ENCODE results near the gene KISS1. TPM values are rescaled to one million over a fixed set of nuclear protein-coding genes. Genes with fewer than 3 reads are reported as not detected.

KISS1 gene
- total RNA-seq, 2 experiments from 2014 or later: not detected

- H3K9me3 Mint-ChIP-seq: no peaks in the 10 kb centered on the region
- DNase-seq: no peak
- H3K27ac Mint-ChIP-seq: no peak overlapping the region
- H3K27me3 Mint-ChIP-seq: peaks cover 5% of the 10 kb centered on the region
- no peak overlapping the region for H3K4me3 Mint-ChIP-seq
- H3K4me1 Mint-ChIP-seq: peaks cover 3% of the 10 kb centered on the region
- no peaks in the 10 kb centered on the region for H3K36me3 Mint-ChIP-seq
Observed at GRCh38 chr1:204146965-204147364, 49.3 kb downstream of the KISS1 start.

GRCh38 chr1:204146309-204146708 lies 50.0 kb downstream of the KISS1 start:
- DNase-seq: no peak
- Mint-ChIP-seq H3K27ac (no peak overlapping the region), H3K27me3 (peaks cover 5% of the 10 kb centered on the region), H3K36me3 (no peaks in the 10 kb centered on the region), H3K4me1 (peaks cover 3% of the 10 kb centered on the region), H3K4me3 (no peak overlapping the region), H3K9me3 (no peaks in the 10 kb centered on the region)

DNA sequence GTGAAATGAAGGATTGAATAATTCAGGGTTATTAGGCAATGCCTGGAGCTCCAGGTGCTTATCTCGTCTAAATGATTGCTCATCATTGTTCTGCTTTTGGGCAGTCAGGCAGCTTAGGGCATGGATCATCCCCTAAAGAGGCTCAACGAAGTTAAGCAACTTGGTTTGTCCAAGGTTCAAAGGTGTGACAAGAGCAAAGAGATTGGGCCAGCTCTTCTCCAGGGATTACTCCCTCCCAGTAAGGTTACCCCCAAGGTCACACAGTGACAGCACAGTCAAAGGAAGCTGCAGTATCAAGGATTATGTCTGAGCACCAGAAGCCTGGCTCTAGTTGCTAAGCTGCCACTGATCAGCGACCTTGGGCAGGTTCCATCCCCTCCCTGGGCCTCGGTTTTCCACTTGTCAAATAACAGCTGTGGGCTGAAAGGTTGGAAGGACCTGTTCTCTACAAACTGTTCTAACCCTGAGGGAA lies 51.2 kb downstream of the KISS1 start:
- Mint-ChIP-seq H3K27me3 (peaks cover under 1% of the 10 kb centered on the region), H3K9me3 (no peaks in the 10 kb centered on the region), H3K4me3 (no peak overlapping the region), H3K36me3 (no peaks in the 10 kb centered on the region), H3K27ac (no peak overlapping the region), H3K4me1 (peaks cover 3% of the 10 kb centered on the region)
- no peak for DNase-seq

DNA sequence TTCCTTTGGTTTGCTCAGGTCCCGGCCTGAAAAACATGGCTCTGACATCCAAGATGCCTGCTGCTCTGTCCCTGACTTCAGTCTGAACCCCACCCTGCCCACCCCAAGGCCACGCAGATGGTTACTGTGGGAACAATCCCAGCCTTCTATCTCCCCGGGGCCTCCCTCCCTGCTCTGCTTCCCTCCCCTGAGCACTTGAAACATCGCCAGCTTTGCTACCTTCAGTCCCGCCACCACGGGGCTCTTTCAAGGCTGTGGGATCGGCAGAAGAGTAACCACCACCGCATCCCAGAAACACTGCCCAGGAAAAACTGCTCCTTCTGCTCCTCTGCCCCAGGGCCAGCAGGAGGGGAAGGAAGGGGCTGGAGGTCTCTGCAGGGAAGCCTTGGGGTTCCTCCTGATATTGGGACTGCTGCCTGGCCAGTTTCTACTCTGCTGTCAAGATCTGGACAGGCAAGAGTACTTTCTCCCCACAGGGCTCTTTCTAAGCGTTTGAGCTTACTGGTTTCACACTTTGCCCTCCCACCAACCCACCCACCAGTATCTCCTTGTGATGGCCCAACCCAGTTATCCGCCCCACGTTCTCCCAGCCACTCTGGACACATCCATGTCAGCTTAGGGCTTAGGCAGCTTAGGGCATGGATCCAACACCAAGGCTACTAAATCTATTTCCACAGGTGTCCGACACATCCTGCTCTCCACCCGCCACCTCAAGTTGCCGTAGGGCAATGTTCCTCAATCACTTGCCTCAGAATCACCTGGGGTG lies 52.8 kb downstream of the KISS1 start:
- peaks cover 3% of the 10 kb centered on the region for H3K4me1 Mint-ChIP-seq
- H3K27me3 Mint-ChIP-seq: no peaks in the 10 kb centered on the region
- H3K27ac Mint-ChIP-seq: no peak overlapping the region
- no peaks in the 10 kb centered on the region for H3K9me3 Mint-ChIP-seq
- H3K4me3 Mint-ChIP-seq: no peak overlapping the region
- no peaks in the 10 kb centered on the region for H3K36me3 Mint-ChIP-seq
- DNase-seq: no peak

- no peak for DNase-seq
- H3K27ac Mint-ChIP-seq: no peak overlapping the region
- no peak overlapping the region for H3K4me3 Mint-ChIP-seq
- H3K36me3 Mint-ChIP-seq: no peaks in the 10 kb centered on the region
- no peaks in the 10 kb centered on the region for H3K9me3 Mint-ChIP-seq
- no peaks in the 10 kb centered on the region for H3K27me3 Mint-ChIP-seq
- peaks cover 3% of the 10 kb centered on the region for H3K4me1 Mint-ChIP-seq
Observed at GRCh38 chr1:204142032-204142974, 54.0 kb downstream of the KISS1 start.

GRCh38 chr1:204141131-204141530 lies 55.2 kb downstream of the KISS1 start:
- no peaks in the 10 kb centered on the region for H3K9me3 Mint-ChIP-seq
- no peak overlapping the region for H3K4me3 Mint-ChIP-seq
- H3K36me3 Mint-ChIP-seq: no peaks in the 10 kb centered on the region
- H3K27ac Mint-ChIP-seq: no peak overlapping the region
- H3K4me1 Mint-ChIP-seq: peaks cover 3% of the 10 kb centered on the region
- H3K27me3 Mint-ChIP-seq: no peaks in the 10 kb centered on the region
- no peak for DNase-seq

Other genes starting within 250 kb of the KISS1 start
- not detected for gene SOX13, start 123.4 kb downstream of the KISS1 start, total RNA-seq
- 1 to 10 TPM; 1.5 to 1.7 TPM for gene ETNK2, start 44.4 kb downstream of the KISS1 start, total RNA-seq
- not detected for gene REN, start 30.2 kb downstream of the KISS1 start, total RNA-seq
- under 1 TPM in 1 of 2 experiments, not detected in 1; 0.33 TPM for gene GOLT1A, start 17.5 kb upstream of the KISS1 start, total RNA-seq
- 1 to 10 TPM in 1 of 2 experiments, under 1 TPM in 1; 0.74 to 1.5 TPM for gene PLEKHA6, start 163.4 kb upstream of the KISS1 start, total RNA-seq
- 10 to 100 TPM; 78.6 to 79.9 TPM for gene PPP1R15B, start 215.3 kb upstream of the KISS1 start, total RNA-seq

Measured in activated naive CD8-positive, alpha-beta T cell treated with anti-CD3 and anti-CD28 coated beads for 36 hours (primary cell).